ENCODE data around the gene DIP2C.
"Not testable (repeated sequence)": the region's sequence is repeated elsewhere in the genome, so short reads cannot be mapped to it uniquely, and the experiment has no call there.

The DIP2C gene

GRCh38 chr10:639751-640672, 49.5 kb downstream of the DIP2C start:
- H3K36me3 ChIP-seq (ENCODE audit: control insufficient read depth, insufficient read depth, low read length), result no peaks in the 10 kb centered on the region
- peaks cover under 1% of the 10 kb centered on the region for H3K9me3 ChIP-seq (ENCODE audit: control insufficient read depth, low read length)
- H3K4me3 ChIP-seq (ENCODE audit: low read length), result no peak overlapping the region
- H3K9ac ChIP-seq (ENCODE audit: low read length), result no peak overlapping the region
- H3K4me1 ChIP-seq (ENCODE audit: control insufficient read depth, insufficient read depth, low read length), result peaks cover 6% of the 10 kb centered on the region
- no peaks in the 10 kb centered on the region for H3K27me3 ChIP-seq (ENCODE audit: control insufficient read depth, insufficient read depth, low read length)

DNA sequence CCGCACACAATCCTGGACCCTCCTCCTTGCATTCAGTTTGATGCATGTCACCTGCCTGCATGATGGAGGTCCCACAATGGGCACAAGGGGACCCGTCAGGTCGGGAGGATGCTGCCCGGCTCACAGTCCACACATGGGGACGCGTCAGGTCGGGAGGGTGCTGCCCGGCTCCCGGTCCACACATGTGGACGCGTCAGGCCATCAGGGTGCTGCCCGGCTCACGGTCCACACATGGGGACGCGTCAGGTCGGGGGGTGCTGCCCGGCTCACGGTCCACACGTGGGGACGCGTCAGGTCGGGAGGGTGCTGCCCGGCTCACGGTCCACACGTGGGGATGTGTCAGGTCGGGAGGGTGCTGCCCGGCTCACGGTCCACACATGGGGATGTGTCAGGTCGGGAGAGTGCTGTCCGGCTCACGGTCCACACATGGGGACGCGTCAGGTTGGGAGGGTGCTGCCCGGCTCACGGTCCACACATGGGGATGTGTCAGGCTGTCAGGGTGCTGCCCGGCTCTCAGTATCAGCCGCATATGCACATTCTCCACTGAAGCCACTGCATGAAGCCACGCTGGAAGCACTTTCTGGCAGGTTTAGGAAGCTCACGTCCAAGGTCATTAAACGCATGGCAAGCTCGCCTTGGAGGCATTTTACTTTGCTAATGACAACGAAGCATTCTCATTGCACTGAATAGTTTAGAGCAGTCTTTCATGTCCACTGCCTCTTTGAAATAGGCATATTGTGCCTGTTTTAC, 50.3 kb downstream of the DIP2C start:
- Histone ChIP-seq H3K9ac (ENCODE audit: low read length) (no peak overlapping the region), H3K27me3 (ENCODE audit: control insufficient read depth, insufficient read depth, low read length) (no peaks in the 10 kb centered on the region), H3K4me3 (ENCODE audit: low read length) (no peak overlapping the region), H3K9me3 (ENCODE audit: control insufficient read depth, low read length) (no peaks in the 10 kb centered on the region), H3K4me1 (ENCODE audit: control insufficient read depth, insufficient read depth, low read length) (peaks cover 7% of the 10 kb centered on the region), H3K36me3 (ENCODE audit: control insufficient read depth, insufficient read depth, low read length) (no peaks in the 10 kb centered on the region)

GRCh38 chr10:637771-638195, 51.7 kb downstream of the DIP2C start:
- Histone ChIP-seq H3K4me1 (ENCODE audit: control insufficient read depth, insufficient read depth, low read length) (peaks cover 15% of the 10 kb centered on the region), H3K9me3 (ENCODE audit: control insufficient read depth, low read length) (no peaks in the 10 kb centered on the region), H3K36me3 (ENCODE audit: control insufficient read depth, insufficient read depth, low read length) (no peaks in the 10 kb centered on the region), H3K27me3 (ENCODE audit: control insufficient read depth, insufficient read depth, low read length) (no peaks in the 10 kb centered on the region), H3K9ac (ENCODE audit: low read length) (no peak overlapping the region), H3K4me3 (ENCODE audit: low read length) (no peak overlapping the region)

DNA sequence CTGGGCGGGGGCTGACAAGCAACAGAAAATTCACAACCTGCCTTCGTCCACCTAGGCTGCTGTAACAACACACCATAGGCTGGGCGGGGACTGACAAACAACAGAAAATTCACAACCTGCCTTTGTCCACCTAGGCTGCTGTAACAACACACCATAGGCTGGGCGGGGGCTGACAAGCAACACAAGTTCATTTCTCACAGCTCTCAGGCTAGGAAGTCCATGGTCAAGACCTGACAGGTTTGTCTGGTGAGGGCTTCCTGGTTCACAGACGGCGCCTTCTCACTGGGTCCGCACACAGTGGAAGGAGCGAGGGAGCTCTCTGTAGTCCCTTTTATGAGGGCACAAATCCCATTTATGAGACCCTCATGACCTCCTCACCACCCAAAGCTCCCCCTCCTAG, 52.2 kb downstream of the DIP2C start:
- Histone ChIP-seq H3K27me3 (ENCODE audit: control insufficient read depth, insufficient read depth, low read length) (no peaks in the 10 kb centered on the region), H3K4me1 (ENCODE audit: control insufficient read depth, insufficient read depth, low read length) (peaks cover 10% of the 10 kb centered on the region), H3K36me3 (ENCODE audit: control insufficient read depth, insufficient read depth, low read length) (no peaks in the 10 kb centered on the region), H3K9me3 (ENCODE audit: control insufficient read depth, low read length) (no peaks in the 10 kb centered on the region), H3K9ac (ENCODE audit: low read length) (no peak overlapping the region), H3K4me3 (ENCODE audit: low read length) (no peak overlapping the region)

DNA sequence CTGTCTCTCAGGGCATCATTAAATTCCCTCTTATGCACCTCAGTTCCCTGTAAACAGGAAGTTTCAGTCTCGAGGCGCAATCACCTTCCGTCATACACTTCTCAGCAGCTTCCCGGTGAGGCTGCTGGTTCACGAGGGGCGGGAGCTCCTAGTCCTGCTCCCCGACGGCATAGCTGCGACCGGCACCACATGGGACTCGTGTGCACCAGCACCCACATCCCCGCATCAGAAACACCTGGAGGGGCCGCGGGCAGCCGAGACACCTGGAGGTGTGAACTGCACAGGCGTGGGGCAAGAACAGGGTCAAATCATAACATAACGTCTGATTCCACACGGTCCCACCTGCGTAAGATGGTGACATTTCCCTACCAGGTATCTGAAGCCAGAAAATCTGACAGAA, 52.7 kb downstream of the DIP2C start:
- Histone ChIP-seq H3K9me3 (ENCODE audit: control insufficient read depth, low read length) (no peaks in the 10 kb centered on the region), H3K9ac (ENCODE audit: low read length) (no peak overlapping the region), H3K27me3 (ENCODE audit: control insufficient read depth, insufficient read depth, low read length) (no peaks in the 10 kb centered on the region), H3K4me1 (ENCODE audit: control insufficient read depth, insufficient read depth, low read length) (peaks cover 10% of the 10 kb centered on the region), H3K4me3 (ENCODE audit: low read length) (no peak overlapping the region), H3K36me3 (ENCODE audit: control insufficient read depth, insufficient read depth, low read length) (no peaks in the 10 kb centered on the region)

DNA sequence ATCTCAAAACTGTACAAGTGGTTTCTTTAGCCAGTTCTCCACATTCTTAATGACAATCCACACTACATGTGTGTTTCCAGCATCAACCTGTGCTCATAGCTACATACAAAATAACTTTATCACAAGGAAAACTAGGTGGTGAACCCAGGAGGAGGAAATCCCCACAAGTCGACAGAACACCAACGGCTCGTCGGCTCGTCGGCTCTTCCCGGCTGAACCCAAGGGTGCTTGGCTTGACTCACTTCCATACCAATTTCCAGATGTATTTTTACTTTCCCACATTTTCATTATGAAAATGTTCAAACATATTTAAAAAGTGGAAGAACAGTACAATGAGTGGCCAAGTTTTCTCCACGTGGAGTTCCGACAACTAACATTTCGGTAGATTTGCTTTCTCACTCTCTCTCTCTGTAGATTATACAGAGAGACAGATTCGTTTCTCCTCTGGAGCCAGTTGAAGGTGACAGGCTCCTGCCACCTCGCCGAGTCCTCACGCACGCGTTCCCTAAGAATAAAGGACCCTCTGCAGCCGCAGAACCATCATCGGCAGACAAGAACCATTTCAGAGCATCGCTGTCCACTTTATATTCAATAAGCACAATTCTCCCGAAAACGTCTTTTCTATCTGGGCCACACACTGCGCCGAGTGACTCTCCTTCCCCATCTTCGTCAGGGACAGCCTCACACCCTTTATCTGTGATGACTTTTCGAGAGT, 53.3 kb downstream of the DIP2C start:
- Histone ChIP-seq H3K27me3 (ENCODE audit: control insufficient read depth, insufficient read depth, low read length) (no peaks in the 10 kb centered on the region), H3K9me3 (ENCODE audit: control insufficient read depth, low read length) (no peaks in the 10 kb centered on the region), H3K36me3 (ENCODE audit: control insufficient read depth, insufficient read depth, low read length) (no peaks in the 10 kb centered on the region), H3K4me3 (ENCODE audit: low read length) (no peak overlapping the region), H3K4me1 (ENCODE audit: control insufficient read depth, insufficient read depth, low read length) (peaks cover 10% of the 10 kb centered on the region), H3K9ac (ENCODE audit: low read length) (no peak overlapping the region)

GRCh38 chr10:635088-635861, 54.2 kb downstream of the DIP2C start:
- H3K27me3 ChIP-seq (ENCODE audit: control insufficient read depth, insufficient read depth, low read length), result no peaks in the 10 kb centered on the region
- no peak overlapping the region for H3K4me3 ChIP-seq (ENCODE audit: low read length)
- H3K4me1 ChIP-seq (ENCODE audit: control insufficient read depth, insufficient read depth, low read length), result peaks cover 10% of the 10 kb centered on the region
- H3K36me3 ChIP-seq (ENCODE audit: control insufficient read depth, insufficient read depth, low read length), result no peaks in the 10 kb centered on the region
- H3K9me3 ChIP-seq (ENCODE audit: control insufficient read depth, low read length), result no peaks in the 10 kb centered on the region
- H3K9ac ChIP-seq (ENCODE audit: low read length), result no peak overlapping the region

GRCh38 chr10:634256-634655, 55.2 kb downstream of the DIP2C start:
- H3K9me3 ChIP-seq (ENCODE audit: control insufficient read depth, low read length), result no peaks in the 10 kb centered on the region
- H3K4me3 ChIP-seq (ENCODE audit: low read length), result no peak overlapping the region
- H3K4me1 ChIP-seq (ENCODE audit: control insufficient read depth, insufficient read depth, low read length), result peaks cover 10% of the 10 kb centered on the region
- H3K9ac ChIP-seq (ENCODE audit: low read length), result no peak overlapping the region
- H3K27me3 ChIP-seq (ENCODE audit: control insufficient read depth, insufficient read depth, low read length), result no peaks in the 10 kb centered on the region
- H3K36me3 ChIP-seq (ENCODE audit: control insufficient read depth, insufficient read depth, low read length), result no peaks in the 10 kb centered on the region

- Histone ChIP-seq H3K27me3 (ENCODE audit: control insufficient read depth, insufficient read depth, low read length) (no peaks in the 10 kb centered on the region), H3K4me1 (ENCODE audit: control insufficient read depth, insufficient read depth, low read length) (peaks cover 10% of the 10 kb centered on the region), H3K36me3 (ENCODE audit: control insufficient read depth, insufficient read depth, low read length) (no peaks in the 10 kb centered on the region), H3K4me3 (ENCODE audit: low read length) (no peak overlapping the region), H3K9ac (ENCODE audit: low read length) (no peak overlapping the region), H3K9me3 (ENCODE audit: control insufficient read depth, low read length) (no peaks in the 10 kb centered on the region)
Measured at GRCh38 chr10:633279-634245, 55.9 kb downstream of the DIP2C start.

DNA sequence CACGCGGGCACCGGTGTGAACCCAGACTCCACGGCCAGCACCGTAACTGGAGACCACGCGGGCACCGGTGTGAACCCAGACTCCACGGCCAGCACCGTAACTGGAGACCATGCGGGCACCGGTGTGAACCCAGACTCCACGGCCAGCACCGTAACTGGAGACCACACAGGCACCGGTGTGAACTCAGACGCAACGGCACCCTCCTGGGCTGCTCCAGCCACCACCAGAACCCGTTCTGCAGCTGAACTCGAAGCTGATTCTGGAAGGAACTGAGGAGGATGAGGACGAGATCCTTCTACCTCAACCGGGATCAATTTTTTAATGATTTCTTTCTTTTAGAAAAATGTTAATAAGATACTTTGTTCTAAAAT, 56.7 kb downstream of the DIP2C start:
- not testable (repeated sequence) for H3K27me3 ChIP-seq (ENCODE audit: control insufficient read depth, insufficient read depth, low read length); H3K4me1 ChIP-seq (ENCODE audit: control insufficient read depth, insufficient read depth, low read length); H3K4me3 ChIP-seq (ENCODE audit: low read length); H3K9ac ChIP-seq (ENCODE audit: low read length); H3K36me3 ChIP-seq (ENCODE audit: control insufficient read depth, insufficient read depth, low read length); H3K9me3 ChIP-seq (ENCODE audit: control insufficient read depth, low read length)

All from mucosa of stomach (tissue), 1 donor.